UCSD-AML1 (cell line): ENCODE data around the gene SCNM1.
"Not testable (repeated sequence)": the region's sequence is repeated elsewhere in the genome, so short reads cannot be mapped to it uniquely, and the experiment has no call there.

Experiments used
- DNase-seq: peaks from one replicate; lab custom pipeline; 2025; ENCODE audit not compliant: unreplicated experiment; lab: John Stamatoyannopoulos, UW

Gene SCNM1

GRCh38 chr1:151192047-151192446, 26.1 kb downstream of the SCNM1 start:
- DNase-seq, result no peak

GRCh38 chr1:151193304-151193703, 27.4 kb downstream of the SCNM1 start:
- DNase-seq, result no peak

GRCh38 chr1:151193856-151194255, 27.9 kb downstream of the SCNM1 start:
- DNase-seq, result no peak

- not testable (repeated sequence) for DNase-seq
Observed at GRCh38 chr1:151194894-151195594, 29.1 kb downstream of the SCNM1 start.

GRCh38 chr1:151196292-151196800, 30.4 kb downstream of the SCNM1 start:
- peak; percentile 25 for DNase-seq

GRCh38 chr1:151197863-151198253, 31.9 kb downstream of the SCNM1 start:
- no peak for DNase-seq

GRCh38 chr1:151198254-151199127, 32.5 kb downstream of the SCNM1 start, which contains the start of gene PIP5K1A:
TSS of gene PIP5K1A (plus strand) at chr1:151198552. CDS start at chr1:151198997, 445 bp downstream.
- peak; percentile 97 for DNase-seq

GRCh38 chr1:151199873-151200581, 34.1 kb downstream of the SCNM1 start:
- DNase-seq, result no peak

- DNase-seq, result not testable (repeated sequence)
Observed at GRCh38 chr1:151205381-151205965, 39.5 kb downstream of the SCNM1 start.

- no peak for DNase-seq
Observed at GRCh38 chr1:151210830-151211229, 44.9 kb downstream of the SCNM1 start.

GRCh38 chr1:151211972-151212705, 46.2 kb downstream of the SCNM1 start:
- no peak for DNase-seq

GRCh38 chr1:151213560-151213959, 47.6 kb downstream of the SCNM1 start:
- no peak for DNase-seq
